ENCODE measurements around the gene MAP4. TPM values are rescaled to one million over a fixed set of nuclear protein-coding genes. Genes with fewer than 3 reads are reported as not detected.

The MAP4 gene
- polyA plus RNA-seq, 2 of the 4 experiments (the other 2 are of a cell fraction), result 77.7 to 98.5 TPM

DNA sequence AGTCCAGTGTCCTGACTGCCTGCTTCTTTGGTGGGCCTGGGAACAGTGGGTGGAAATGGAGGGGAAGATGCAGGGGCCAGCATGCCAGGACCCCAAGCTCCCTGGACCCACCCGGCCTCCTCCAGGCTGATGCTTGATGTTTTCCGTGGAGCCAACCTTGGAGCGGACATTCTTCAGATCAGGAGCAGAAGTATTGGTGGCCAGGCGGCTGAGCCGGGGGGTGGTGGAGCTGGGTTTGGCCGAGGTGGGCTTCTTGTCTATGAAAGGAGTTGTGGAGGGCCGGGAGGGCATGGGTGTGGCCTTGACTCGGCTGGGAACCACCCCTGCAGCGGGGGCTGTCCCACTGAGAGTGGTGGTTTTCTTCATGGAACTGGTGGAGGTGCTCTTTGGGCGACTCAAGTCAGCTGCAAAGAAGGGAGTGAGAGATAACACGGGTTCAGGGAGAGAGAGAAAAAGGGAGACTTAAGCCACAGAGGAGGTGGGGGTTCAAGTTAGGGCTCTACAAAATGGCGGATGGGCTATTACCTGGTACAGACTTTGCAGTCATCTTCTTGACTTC is 145.4 kb downstream of the MAP4 start:
- CTCF ChIA-PET, result interaction anchor here (1.6 to 2.7 kb wide), 2 partner anchors 9 to 46 kb away, joined by 3 to 9 read pairs; no protein-coding TSS in a partner anchor
- H3K4me3 ChIP-seq, result no peak overlapping the region
- DNase-seq (ENCODE audit: low read depth in 1 of 2, low spot score in 1 of 2) (no peak), FAIRE-seq (no peak), ATAC-seq (no peak)
- H3K4me1 ChIP-seq, result no peaks in the 10 kb centered on the region
- POLR2A ChIA-PET, result no interaction called here
- TF ChIP-seq PHF8 (IDR thresholded peaks at IDR 0.05; ENCODE audit: borderline replicate concordance, low read depth) (no peak), ZC3H11A (IDR thresholded peaks at IDR 0.05) (no peak), BHLHE40 (IDR thresholded peaks at IDR 0.05; ENCODE audit: low read depth, low read length) (no peak), ZSCAN20 (CRISPR knock-in tag; IDR thresholded peaks at IDR 0.05) (no peak), HDAC2 (IDR thresholded peaks at IDR 0.05) (no peak), CHD2 (IDR thresholded peaks at IDR 0.05; ENCODE audit: low read length, partially characterized antibody) (no peak), RARB (CRISPR knock-in tag; IDR thresholded peaks at IDR 0.05) (no peak), CBX8 (IDR thresholded peaks at IDR 0.05) (no peak), JUNB (IDR thresholded peaks at IDR 0.05) (no peak), KDM5A (IDR thresholded peaks at IDR 0.05) (no peak), FOXS1 (CRISPR knock-in tag; IDR thresholded peaks at IDR 0.05) (no peak), RNF2 (IDR thresholded peaks at IDR 0.05; ENCODE audit: borderline replicate concordance, low read depth) (no peak), POLR2A (IDR thresholded peaks at IDR 0.05; ENCODE audit: low read length) (no peak)
- TF ChIP-seq, protein P1, sequence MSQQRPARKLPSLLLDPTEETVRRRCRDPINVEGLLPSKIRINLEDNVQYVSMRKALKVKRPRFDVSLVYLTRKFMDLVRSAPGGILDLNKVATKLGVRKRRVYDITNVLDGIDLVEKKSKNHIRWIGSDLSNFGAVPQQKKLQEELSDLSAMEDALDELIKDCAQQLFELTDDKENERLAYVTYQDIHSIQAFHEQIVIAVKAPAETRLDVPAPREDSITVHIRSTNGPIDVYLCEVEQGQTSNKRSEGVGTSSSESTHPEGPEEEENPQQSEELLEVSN (IDR thresholded peaks at IDR 0.05; ENCODE audit: borderline replicate concordance, low read depth), result no peak
- TF ChIP-seq, protein P2, sequence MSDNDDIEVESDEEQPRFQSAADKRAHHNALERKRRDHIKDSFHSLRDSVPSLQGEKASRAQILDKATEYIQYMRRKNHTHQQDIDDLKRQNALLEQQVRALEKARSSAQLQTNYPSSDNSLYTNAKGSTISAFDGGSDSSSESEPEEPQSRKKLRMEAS (IDR thresholded peaks at IDR 0.05), result no peak
- TF ChIP-seq, protein P3, sequence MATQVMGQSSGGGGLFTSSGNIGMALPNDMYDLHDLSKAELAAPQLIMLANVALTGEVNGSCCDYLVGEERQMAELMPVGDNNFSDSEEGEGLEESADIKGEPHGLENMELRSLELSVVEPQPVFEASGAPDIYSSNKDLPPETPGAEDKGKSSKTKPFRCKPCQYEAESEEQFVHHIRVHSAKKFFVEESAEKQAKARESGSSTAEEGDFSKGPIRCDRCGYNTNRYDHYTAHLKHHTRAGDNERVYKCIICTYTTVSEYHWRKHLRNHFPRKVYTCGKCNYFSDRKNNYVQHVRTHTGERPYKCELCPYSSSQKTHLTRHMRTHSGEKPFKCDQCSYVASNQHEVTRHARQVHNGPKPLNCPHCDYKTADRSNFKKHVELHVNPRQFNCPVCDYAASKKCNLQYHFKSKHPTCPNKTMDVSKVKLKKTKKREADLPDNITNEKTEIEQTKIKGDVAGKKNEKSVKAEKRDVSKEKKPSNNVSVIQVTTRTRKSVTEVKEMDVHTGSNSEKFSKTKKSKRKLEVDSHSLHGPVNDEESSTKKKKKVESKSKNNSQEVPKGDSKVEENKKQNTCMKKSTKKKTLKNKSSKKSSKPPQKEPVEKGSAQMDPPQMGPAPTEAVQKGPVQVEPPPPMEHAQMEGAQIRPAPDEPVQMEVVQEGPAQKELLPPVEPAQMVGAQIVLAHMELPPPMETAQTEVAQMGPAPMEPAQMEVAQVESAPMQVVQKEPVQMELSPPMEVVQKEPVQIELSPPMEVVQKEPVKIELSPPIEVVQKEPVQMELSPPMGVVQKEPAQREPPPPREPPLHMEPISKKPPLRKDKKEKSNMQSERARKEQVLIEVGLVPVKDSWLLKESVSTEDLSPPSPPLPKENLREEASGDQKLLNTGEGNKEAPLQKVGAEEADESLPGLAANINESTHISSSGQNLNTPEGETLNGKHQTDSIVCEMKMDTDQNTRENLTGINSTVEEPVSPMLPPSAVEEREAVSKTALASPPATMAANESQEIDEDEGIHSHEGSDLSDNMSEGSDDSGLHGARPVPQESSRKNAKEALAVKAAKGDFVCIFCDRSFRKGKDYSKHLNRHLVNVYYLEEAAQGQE (IDR thresholded peaks at IDR 0.05), result no peak
- TF ChIP-seq, protein P4, sequence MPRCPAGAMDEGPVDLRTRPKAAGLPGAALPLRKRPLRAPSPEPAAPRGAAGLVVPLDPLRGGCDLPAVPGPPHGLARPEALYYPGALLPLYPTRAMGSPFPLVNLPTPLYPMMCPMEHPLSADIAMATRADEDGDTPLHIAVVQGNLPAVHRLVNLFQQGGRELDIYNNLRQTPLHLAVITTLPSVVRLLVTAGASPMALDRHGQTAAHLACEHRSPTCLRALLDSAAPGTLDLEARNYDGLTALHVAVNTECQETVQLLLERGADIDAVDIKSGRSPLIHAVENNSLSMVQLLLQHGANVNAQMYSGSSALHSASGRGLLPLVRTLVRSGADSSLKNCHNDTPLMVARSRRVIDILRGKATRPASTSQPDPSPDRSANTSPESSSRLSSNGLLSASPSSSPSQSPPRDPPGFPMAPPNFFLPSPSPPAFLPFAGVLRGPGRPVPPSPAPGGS (IDR thresholded peaks at IDR 0.05), result no peak
- TF ChIP-seq, protein P5, sequence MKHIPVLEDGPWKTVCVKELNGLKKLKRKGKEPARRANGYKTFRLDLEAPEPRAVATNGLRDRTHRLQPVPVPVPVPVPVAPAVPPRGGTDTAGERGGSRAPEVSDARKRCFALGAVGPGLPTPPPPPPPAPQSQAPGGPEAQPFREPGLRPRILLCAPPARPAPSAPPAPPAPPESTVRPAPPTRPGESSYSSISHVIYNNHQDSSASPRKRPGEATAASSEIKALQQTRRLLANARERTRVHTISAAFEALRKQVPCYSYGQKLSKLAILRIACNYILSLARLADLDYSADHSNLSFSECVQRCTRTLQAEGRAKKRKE (CRISPR knock-in tag; IDR thresholded peaks at IDR 0.05; ENCODE audit: low read depth), result no peak
- TF ChIP-seq, protein P6, sequence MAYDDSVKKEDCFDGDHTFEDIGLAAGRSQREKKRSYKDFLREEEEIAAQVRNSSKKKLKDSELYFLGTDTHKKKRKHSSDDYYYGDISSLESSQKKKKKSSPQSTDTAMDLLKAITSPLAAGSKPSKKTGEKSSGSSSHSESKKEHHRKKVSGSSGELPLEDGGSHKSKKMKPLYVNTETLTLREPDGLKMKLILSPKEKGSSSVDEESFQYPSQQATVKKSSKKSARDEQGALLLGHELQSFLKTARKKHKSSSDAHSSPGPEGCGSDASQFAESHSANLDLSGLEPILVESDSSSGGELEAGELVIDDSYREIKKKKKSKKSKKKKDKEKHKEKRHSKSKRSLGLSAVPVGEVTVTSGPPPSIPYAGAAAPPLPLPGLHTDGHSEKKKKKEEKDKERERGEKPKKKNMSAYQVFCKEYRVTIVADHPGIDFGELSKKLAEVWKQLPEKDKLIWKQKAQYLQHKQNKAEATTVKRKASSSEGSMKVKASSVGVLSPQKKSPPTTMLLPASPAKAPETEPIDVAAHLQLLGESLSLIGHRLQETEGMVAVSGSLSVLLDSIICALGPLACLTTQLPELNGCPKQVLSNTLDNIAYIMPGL (CRISPR knock-in tag; IDR thresholded peaks at IDR 0.05; ENCODE audit: borderline replicate concordance), result no peak
- TF ChIP-seq, protein P7, sequence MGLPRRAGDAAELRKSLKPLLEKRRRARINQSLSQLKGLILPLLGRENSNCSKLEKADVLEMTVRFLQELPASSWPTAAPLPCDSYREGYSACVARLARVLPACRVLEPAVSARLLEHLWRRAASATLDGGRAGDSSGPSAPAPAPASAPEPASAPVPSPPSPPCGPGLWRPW (IDR thresholded peaks at IDR 0.05), result no peak
- no peak overlapping the region for H3K4me2 ChIP-seq
- WGBS (ENCODE audit: missing lambda C conversion rate), result 90% methylated on average over 11 of the region's 12 CpGs
- no peaks in the 10 kb centered on the region for H3K9me3 ChIP-seq
- no peak overlapping the region for H3K27ac ChIP-seq

All from A549 (cell line).